ENCODE data around the gene VCX.
"Not testable (repeated sequence)": the region's sequence is repeated elsewhere in the genome, so short reads cannot be mapped to it uniquely, and the experiment has no call there.

The VCX gene

GRCh38 chrX:7842871-7843270 lies at the start of gene VCX:
Gene VCX, plus strand, starts transcription at chrX:7843171. Its CDS starts 33 bp downstream, at chrX:7843204.
- DNase-seq (ENCODE audit: low spot score): not testable (repeated sequence)

- DNase-seq (ENCODE audit: low spot score): no peak
Observed at GRCh38 chrX:7798327-7798726, 44.6 kb upstream of the VCX start.

- no peak for DNase-seq (ENCODE audit: low spot score)
Observed at GRCh38 chrX:7801711-7802110, 41.3 kb upstream of the VCX start.

- no peak for DNase-seq (ENCODE audit: low spot score)
Observed at GRCh38 chrX:7815166-7815805, 27.7 kb upstream of the VCX start.

DNA sequence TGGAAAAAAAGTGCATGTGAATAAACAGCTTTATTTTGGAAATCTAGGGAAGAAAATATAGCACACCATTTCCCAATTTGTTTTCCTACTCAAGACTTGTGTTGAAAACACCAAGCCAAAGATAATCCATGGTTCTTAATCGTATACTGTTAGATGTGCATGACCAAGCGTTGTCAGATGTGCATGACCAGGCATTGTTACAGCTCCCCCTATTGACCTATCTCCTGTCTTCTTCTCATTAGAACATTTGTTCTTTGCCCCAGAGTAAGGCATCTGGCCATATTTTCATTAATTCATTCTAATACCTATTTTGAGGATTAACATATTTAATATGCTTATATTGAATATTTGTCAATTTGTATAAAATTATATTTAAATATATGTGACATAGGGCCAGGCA lies 14.4 kb upstream of the VCX start:
- DNase-seq (ENCODE audit: low spot score): no peak

GRCh38 chrX:7841084-7841805 lies 1.7 kb upstream of the VCX start:
- no peak for DNase-seq (ENCODE audit: low spot score)

DNA sequence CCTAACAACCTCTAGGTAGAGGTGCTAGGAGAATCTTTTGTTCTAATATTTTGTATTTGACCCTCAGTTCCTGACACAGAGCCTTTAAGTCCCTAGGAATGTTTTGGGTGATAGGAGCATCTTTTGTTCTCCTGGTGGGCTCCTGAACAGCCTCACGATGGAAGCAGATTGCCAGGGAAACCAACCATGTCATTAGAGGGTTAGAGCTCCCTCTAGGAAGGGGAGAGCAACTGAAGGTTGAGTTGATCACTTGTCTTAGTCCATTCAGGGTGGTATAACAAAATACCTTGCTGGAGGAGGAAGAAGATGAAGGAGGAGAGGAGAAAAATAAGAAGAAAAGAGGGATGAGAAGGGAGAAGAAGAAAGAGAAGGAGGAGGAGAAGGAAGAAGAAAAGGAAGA lies 9.2 kb downstream of the VCX start:
- no peak for DNase-seq (ENCODE audit: low spot score)

DNA sequence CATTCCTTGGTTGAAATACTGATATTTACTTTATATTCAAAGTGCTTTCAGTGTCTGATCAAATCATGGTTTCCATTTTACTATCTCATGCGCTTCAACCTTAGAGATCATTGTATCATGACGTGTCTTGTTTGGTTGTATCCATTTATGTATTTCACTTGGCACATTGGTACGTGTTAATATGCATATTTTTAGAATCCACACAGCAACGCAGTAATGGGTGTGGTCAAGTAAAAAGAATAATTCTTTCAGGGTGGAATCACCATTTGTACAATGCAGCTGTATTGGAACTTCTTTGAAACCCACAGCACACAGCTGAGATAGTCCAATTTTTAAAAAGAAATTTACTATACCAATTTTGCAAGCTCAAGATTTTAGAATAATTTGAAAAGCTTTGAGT lies 29.1 kb downstream of the VCX start:
- DNase-seq (ENCODE audit: low spot score): no peak

- no peak for DNase-seq (ENCODE audit: low spot score)
Observed at GRCh38 chrX:7876957-7877356, 34.0 kb downstream of the VCX start.

- no peak for DNase-seq (ENCODE audit: low spot score)
Observed at GRCh38 chrX:7889135-7889534, 46.2 kb downstream of the VCX start.

GRCh38 chrX:7889680-7890079 lies 46.7 kb downstream of the VCX start:
- DNase-seq (ENCODE audit: low spot score): no peak

DNA sequence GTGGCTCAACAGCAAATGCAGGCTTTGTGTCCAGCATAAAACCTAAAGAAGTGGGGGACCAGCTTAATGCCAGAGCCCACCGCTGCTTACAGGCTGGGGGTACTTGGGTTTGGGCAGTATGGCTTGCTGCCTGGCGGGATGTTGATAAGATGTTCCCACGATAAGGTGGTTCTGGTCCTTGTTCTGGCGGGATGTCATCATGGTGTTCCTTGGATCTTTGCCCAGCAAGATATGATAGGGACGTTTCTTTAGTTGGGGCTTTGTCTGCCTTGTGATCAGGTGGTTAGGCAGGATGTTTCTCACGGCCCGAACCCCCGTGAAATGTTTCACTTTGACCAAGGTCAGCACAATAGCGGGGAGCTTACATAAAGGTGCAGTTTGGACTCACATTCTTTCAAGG lies 49.0 kb downstream of the VCX start:
- no peak for DNase-seq (ENCODE audit: low spot score)
